VCaP (cell line): ENCODE measurements around the gene RAB5B.

ENCODE experiments used
- H3K27ac ChIP-seq: fragments of 450-650 bp; 2 replicates; pipeline ENCODE4 v1.5.1; 2017
- CTCF ChIP-seq: fragments of 450-650 bp; conservative IDR thresholded peaks from 2 replicates; pipeline ENCODE4 v1.5.1; 2017; ENCODE audit warnings: mild to moderate bottlenecking, moderate library complexity

The RAB5B gene

GRCh38 chr12:55930771-55931316 lies 43.0 kb upstream of the RAB5B start, which contains the start of gene DGKA:
DGKA (plus strand) TSS chr12:55931162; CDS start chr12:55936504, 5,342 bp downstream.
- peak within 1 kb of the TSS; percentile 67 for H3K27ac ChIP-seq
- peak; percentile 83 for TF ChIP-seq CTCF

- no peak for TF ChIP-seq CTCF
- H3K27ac ChIP-seq: peak overlapping the region; percentile 67
Measured at GRCh38 chr12:55931317-55931779, 42.5 kb upstream of the RAB5B start.

GRCh38 chr12:55931780-55932550 lies 41.9 kb upstream of the RAB5B start:
- TF ChIP-seq CTCF: no peak
- H3K27ac ChIP-seq: peak overlapping the region; percentile 67

GRCh38 chr12:55932551-55932910 lies 41.3 kb upstream of the RAB5B start:
- TF ChIP-seq CTCF: no peak
- peak overlapping the region; percentile 67; the same call in 1 of the 2 replicates for H3K27ac ChIP-seq

- no peak for TF ChIP-seq CTCF
- no peak overlapping the region for H3K27ac ChIP-seq
Measured at GRCh38 chr12:55933169-55933798, 40.6 kb upstream of the RAB5B start.

- H3K27ac ChIP-seq: no peak overlapping the region
- no peak for TF ChIP-seq CTCF
Measured at GRCh38 chr12:55933799-55934742, 39.8 kb upstream of the RAB5B start.
